Measurements from ENCODE around the gene NSRP1. TPM values are rescaled to one million over a fixed set of nuclear protein-coding genes. Genes with fewer than 3 reads are reported as not detected.

Gene NSRP1
- total and polyA plus RNA-seq, 2 donors (not counting 3 experiments of a cell fraction or from before 2014, with no cell fraction given), result 11.2 to 29.1 TPM

DNA sequence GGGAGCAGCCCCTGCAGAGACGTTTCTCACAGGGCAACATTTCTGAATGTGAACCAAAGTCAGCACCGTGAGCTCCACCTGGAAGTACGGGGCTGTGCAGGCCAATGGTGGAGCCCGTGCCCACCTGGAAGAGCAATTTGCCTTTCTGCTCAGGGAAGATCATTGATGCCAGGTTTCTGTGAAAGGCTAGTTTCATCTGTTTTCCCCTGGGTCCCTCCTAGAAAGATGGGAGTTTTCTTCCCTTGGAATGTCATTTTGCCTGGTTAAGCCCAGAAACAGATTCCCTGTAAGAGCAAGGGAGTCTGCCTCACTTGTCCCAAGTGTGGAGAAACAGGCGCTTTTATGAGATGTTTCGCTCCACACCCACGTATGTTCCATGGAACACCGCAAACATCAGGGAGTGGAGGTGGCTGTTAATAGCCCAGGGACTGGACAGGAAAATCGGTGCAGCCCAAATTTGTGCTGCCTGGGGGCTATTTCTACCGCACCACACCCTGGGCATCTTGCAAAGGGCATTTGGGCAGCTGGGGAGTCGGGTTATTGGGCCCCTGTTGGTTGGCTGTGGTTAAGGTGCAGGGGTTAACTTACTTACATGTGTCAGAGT, 116.3 kb downstream of the NSRP1 start:
- Histone ChIP-seq H3K9me3 (replicated peaks; ENCODE audit: control insufficient read depth, insufficient read depth, low read length) (no peaks in the 10 kb centered on the region), H3K4me3 (replicated peaks in 1 of 3; ENCODE audit: insufficient read depth in 1 of 3, low read depth in 1 of 3, low read length in 3 of 3) (no peak overlapping the region), H3K36me3 (ENCODE audit: control insufficient read depth in 2 of 2, extremely low read depth in 1 of 2, insufficient read depth in 2 of 2, low read length in 2 of 2) (no peaks in the 10 kb centered on the region), H3K9ac (replicated peaks; ENCODE audit: extremely low read depth, insufficient read depth, low read length) (no peak overlapping the region), H4K20me1 (replicated peaks; ENCODE audit: control insufficient read depth, extremely low read depth, insufficient read depth, low read length) (no peaks in the 10 kb centered on the region), H3K27ac (ENCODE audit: insufficient read depth, low read depth, low read length) (no peak overlapping the region), H3K79me2 (ENCODE audit: control insufficient read depth, insufficient read depth, low read length) (no peaks in the 10 kb centered on the region), H3K4me2 (ENCODE audit: insufficient read depth, low read length) (no peak overlapping the region), H2AFZ (ENCODE audit: low read depth, low read length) (no peak overlapping the region), H3K27me3 (ENCODE audit: control insufficient read depth in 2 of 2, insufficient read depth in 2 of 2, low read length in 2 of 2) (peaks cover 52 to 60% of the 10 kb centered on the region in 2 experiments), H3K9me1 (replicated peaks; ENCODE audit: control insufficient read depth, extremely low read depth, insufficient read depth, low read length) (no peaks in the 10 kb centered on the region), H3K4me1 (ENCODE audit: control insufficient read depth, extremely low read depth, insufficient read depth, low read length) (peaks cover 8% of the 10 kb centered on the region)
- no TSS peak for BruUV-seq (replicated peaks)
- no peak for FAIRE-seq
- ChIA-PET CTCF (interaction anchor here (1.1 to 1.6 kb wide), 2 partner anchors 118 to 128 kb away, joined by 3 to 6 read pairs; no protein-coding TSS in a partner anchor), POLR2A (no interaction called here)
- dilution Hi-C loops (cut with MboI; ENCODE audit: extremely low pct_ligation_motif_present, low sequenced_read_pairs) (no loop called here), intact Hi-C loops (cut with micrococcal nuclease) (no loop called here)
- TF ChIP-seq POLR2AphosphoS5 (IDR thresholded peaks at IDR 0.05; ENCODE audit: insufficient read depth, low read depth, low read length) (no peak), POLR2A (IDR thresholded peaks at IDR 0.05; ENCODE audit: low read depth, low read length) (no peak), MYC (IDR thresholded peaks at IDR 0.05; ENCODE audit: low read depth, low read length) (no peak), JUN (IDR thresholded peaks at IDR 0.05; ENCODE audit: borderline replicate concordance, insufficient read depth, insufficient read length, low read depth) (no peak)
- TF ChIP-seq, protein P1, sequence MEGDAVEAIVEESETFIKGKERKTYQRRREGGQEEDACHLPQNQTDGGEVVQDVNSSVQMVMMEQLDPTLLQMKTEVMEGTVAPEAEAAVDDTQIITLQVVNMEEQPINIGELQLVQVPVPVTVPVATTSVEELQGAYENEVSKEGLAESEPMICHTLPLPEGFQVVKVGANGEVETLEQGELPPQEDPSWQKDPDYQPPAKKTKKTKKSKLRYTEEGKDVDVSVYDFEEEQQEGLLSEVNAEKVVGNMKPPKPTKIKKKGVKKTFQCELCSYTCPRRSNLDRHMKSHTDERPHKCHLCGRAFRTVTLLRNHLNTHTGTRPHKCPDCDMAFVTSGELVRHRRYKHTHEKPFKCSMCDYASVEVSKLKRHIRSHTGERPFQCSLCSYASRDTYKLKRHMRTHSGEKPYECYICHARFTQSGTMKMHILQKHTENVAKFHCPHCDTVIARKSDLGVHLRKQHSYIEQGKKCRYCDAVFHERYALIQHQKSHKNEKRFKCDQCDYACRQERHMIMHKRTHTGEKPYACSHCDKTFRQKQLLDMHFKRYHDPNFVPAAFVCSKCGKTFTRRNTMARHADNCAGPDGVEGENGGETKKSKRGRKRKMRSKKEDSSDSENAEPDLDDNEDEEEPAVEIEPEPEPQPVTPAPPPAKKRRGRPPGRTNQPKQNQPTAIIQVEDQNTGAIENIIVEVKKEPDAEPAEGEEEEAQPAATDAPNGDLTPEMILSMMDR (IDR thresholded peaks at IDR 0.05; ENCODE audit: extremely low read depth in 1 of 2, insufficient read depth in 1 of 2, low read depth in 1 of 2, low read length in 2 of 2), result no peak
- TF ChIP-seq, protein P2, sequence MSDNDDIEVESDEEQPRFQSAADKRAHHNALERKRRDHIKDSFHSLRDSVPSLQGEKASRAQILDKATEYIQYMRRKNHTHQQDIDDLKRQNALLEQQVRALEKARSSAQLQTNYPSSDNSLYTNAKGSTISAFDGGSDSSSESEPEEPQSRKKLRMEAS (IDR thresholded peaks at IDR 0.05; ENCODE audit: insufficient read depth, insufficient read length), result no peak
- no peak for DNase-seq (ENCODE audit: low read depth, low spot score)

Data from endothelial cell of umbilical vein (primary cell).